ENCODE results near the gene SHISA8. TPM values are rescaled to one million over a fixed set of nuclear protein-coding genes. Genes with fewer than 3 reads are reported as not detected.

The SHISA8 gene
- polyA plus RNA-seq, 12 donors, result 0.13 to 0.40 (median 0.17) TPM; not detected in 9

- DNase-seq, result no peak
Measured at GRCh38 chr22:41915786-41916493, 1.1 kb upstream of the SHISA8 start.

GRCh38 chr22:41914611-41915034 lies 251 bp downstream of the SHISA8 start:
- no peak for DNase-seq

DNA sequence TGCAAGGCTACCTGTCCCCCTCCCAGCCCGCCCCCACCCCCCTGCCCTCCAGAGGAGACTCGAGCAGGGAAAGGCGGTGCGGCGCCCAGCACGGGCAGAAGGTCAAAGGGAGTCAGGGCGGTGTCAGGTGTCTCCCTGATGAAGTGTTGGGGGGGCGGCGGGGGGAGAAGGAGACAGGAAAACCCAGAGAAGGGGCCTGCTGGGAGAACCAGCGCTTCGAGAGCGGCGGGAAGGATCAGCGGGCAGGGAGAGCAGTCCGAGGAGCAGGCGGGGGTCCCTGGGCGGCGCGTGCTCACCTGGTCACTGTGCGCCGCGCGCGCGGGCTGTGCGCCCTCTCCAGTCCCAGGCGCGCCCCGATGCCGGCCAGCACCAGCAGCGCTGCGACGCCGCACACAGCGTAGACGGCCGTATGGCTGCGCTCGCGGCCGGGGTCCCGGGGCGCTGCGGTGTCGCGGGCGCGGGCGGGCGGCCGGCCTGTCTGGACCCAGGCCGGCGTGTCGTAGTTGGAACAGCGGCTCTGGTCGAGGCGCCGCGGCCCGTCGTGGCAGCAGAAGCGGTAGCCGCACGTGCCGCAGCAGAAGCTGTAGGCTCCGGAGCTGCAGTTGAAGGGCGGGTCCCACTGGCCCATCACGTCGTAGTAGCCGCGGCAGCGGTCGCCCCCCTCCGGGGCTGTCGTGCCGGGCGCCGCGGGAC lies 886 bp downstream of the SHISA8 start:
- no peak for DNase-seq

DNA sequence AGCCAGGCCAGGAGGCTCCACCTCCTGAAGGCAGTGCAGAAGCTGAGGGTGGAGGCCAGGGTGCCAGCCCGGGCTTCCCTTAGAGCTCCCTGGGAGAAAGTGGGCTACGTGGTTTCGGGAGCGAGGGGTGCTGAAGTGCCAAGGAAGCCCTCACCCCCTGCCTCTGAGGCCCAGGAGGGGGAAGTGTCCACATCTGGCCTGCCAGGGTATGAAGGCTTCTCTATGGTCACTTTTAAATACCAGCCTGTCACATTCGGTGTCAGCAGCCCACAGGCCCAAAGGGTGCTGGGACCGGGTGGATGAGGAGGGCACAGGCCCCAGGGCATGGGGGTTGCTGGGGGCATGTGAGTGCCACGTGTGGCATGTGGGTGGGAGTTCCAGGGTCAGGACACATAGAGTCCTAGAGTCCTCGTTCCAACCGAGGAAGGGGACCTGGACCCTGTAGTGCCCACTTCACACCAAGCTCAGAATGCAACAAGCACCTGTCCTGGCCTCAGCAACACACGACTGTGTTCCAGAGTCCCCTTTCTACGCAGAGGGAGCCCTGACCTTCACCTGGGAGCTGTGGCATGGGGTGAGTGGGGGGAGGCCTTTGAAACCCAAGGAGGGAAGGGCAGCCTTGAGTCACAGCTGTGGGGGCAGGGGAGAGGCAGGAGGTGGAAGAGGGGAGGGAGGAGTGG lies 1.7 kb downstream of the SHISA8 start:
- DNase-seq, result no peak

DNA sequence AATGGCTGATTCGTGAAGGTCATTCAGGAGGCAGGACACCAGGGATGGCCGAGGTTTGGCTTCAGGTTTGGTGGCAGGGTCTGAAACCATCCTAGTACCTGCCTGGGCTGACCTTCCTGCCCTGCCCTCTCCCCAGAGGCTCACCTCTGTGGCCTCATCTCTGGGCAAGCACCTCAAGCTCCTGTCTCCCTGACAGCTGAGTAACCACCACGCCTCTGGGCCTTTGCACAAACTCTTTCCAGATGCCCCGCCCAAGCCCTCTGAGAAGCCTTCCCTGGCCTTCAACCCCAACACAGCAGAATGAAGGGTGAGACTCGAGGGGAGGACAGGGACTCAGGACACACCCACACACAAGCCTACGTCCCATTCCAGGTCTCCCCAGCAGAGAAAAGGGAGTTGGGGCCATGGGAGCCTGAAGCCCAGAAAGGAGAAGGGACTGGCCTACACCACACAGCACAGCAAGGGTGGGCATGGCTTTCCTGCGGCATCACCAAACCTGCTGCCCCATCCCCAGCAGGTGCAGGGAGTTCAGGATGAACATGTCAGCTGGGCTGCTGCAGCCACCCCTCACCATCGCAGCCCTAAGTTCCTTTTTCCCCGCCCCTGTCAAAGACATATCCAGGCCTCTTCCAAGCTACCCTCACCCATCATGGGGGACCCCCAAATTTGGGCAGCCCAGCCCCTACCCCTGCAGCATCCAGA lies 2.4 kb downstream of the SHISA8 start:
- no peak for DNase-seq

GRCh38 chr22:41911001-41911611 lies 3.8 kb downstream of the SHISA8 start:
- no peak for DNase-seq

DNA sequence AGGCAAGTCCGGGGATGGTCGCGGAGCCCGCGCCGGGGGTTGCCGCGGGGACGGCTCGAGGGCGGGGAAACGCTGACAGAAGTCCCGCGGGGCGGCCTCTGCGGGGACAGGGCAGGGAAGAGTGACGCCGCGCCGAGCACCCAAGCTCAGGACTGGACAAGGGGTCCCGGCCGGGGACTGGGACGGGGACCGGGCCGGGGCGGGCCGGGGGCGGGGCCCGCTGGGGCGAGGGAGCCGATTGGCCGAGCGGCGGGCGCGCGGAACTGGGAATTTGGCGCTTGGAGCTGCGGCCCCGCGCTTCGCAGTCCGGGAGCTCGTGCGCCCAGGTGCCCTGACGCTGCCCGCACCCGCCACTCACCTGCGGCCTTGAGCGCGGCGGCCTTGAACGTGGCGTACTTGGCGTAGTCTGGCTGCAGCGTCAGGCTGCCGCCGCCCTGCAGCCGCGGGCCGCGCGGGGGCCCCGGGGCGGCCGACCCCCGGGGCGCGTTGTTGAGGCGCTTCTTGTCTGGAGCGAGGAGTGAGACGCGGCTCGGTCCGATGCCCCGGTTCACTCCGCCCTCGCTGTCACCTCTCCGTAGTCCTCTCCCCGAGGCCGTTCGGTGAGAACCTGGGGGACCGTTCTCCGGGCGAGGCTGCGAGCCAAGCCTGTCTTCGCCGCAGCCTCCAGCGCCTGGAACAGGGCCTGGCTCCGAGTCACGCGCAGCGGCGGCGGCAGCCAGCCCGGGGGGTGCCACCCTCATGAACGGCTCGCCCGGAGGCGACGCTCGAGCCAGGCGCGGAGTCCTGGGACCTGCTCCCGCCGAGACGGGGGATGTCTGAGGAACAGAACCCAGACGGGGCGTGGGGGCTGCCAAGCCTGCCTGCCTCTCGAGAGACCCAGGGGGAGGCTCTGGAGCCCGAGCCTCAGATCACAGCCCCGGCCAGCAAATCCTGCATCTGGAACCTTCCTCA lies 4.5 kb downstream of the SHISA8 start:
- DNase-seq, result no peak

- no peak for DNase-seq
Measured at GRCh38 chr22:41909310-41910049, 5.4 kb downstream of the SHISA8 start.

DNA sequence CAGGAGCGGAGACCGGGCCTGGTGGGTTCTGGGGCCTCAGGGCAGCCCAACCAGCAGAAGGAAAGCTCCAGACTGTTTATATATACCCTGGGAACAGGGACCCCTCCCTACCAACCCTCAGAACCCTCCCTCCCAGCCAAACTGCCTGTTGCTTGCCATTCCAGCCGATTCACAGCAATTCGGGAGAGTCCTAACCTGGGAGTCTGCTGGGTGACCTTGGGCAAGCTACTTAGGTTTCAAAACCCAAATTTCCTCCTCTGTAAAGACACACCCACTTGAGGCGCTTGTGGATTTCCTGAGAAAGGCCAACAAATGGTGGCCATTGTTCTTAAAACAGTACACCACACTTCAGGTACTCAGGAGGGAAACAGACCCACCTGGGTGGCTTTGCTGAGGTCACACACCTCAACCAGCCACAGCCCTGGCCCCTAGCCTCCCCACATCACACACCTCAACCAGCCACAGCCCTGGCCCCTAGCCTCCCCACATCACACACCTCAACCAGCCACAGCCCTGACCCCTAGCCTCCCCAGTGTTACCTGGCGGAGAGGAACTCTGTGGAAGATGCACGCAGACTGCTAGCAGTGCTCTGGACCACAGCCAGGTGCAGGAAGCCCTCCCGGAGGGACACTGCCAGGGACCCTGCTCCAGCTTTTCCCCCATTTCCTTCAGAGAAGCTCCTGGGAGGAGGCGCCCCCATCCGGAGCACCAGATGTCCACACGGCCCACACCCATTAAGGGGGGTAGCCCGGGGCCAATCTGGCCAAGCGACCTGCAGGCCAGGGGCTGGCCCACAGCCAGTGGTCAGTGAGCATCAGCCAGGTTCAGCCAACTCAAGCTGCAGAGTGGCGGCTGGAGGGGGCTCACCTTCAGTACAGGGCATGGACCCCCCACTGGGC lies 6.2 kb downstream of the SHISA8 start:
- DNase-seq, result no peak

GRCh38 chr22:41907436-41908401 lies 7.2 kb downstream of the SHISA8 start:
- no peak for DNase-seq

DNA sequence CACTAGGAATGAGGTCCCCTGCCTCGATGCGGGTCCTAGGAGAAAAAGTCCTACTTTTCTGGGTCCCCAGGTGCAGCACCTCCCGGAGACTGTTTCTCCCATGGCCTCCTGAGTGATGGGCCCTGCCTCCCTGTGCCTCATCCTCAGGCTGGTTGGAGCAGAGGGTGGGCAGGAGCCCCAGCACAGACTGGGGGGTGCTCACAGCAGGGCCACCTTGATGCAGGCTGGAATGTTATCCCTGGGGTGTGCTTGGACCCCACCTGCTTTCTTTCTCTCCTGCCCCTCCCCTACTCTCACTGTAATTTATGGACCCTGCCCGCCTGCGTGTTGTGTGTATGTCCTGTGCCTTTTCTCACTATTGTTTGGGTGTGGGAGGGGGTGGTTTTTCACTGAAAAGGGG lies 8.1 kb downstream of the SHISA8 start:
- no peak for DNase-seq

DNA sequence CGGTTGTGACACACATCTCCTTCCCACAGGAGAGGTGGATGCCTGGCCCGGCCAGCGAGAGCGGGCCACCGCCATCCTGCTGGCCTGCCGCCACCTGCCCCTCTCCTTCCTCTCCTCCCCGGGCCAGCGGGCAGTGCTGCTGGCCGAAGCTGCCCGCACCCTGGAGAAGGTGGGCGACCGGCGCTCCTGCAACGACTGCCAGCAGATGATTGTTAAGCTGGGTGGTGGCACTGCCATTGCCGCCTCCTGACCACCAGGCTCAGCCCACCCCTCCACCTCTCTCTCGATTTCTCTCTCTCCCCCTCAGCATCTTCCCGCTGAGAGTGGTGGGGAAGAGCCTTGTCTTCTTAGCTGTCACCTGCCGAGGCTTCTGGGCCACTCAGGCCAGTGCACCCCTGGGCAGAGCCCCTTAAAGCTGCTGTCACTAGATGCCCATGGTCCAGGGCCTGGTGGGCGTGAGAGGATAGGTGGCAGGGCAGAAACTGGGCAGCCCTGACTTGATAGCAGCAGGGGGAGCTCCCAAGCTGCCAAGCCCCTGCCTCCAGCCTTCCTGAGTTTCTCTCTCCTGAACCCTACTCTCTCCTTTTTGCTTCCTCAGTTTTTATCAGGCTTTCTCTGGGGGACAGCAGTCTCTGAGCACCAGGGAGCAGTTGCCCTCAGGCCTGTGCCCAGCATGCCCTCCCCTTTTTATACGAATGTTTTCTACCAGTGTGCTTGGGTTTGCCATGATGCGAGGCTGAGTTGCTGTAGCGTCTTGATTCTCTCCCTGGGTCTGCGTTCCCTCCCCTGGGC lies 9.3 kb downstream of the SHISA8 start:
- DNase-seq, result no peak

DNA sequence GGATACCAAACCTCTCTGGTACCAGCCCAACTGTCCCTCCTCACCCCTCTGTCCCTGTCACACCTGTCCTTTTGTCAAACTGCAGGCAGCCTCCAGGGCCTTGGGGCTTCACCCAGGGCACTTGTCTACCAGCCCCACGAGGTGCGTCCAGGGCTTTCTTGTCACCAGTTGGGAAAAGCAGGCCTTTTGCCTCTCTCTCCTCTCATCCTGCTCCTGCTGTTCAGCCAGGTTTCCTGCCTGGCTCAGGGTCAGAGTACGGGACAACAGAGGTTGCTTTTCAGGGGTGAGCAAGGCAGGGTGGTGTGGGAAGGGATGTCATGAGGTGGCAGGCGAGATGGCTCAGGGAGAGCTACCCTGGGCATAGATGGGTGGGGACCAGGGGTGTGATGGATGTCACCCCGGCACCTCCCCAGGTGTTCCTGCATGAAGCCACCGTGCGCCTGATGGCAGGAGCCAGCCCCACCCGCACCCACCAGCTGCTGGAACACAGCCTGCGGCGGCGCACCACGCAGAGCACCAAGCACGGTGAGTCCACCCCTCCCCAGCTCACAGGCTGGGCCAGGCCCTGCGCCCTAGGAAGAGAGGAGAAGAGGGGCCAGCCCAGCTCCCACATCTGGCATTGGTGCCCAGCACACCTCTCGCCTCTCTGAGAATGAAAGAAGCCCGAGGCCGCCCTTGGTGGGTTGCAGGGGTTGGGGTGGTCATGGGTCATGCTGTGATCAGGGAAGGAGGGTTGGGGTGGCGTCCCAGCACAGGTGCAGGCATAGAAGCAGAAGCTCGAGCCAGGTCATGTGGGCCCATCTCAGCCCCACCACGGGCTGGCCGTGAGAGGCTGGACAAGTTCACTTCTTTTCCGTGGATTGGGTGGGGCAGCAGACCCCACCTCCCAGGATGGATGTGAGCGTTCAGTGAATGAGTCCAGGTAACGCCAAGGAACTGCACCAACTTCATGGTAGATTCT lies 10.1 kb downstream of the SHISA8 start:
- DNase-seq, result no peak

GRCh38 chr22:41902932-41903421 lies 11.9 kb downstream of the SHISA8 start:
- no peak for DNase-seq

DNA sequence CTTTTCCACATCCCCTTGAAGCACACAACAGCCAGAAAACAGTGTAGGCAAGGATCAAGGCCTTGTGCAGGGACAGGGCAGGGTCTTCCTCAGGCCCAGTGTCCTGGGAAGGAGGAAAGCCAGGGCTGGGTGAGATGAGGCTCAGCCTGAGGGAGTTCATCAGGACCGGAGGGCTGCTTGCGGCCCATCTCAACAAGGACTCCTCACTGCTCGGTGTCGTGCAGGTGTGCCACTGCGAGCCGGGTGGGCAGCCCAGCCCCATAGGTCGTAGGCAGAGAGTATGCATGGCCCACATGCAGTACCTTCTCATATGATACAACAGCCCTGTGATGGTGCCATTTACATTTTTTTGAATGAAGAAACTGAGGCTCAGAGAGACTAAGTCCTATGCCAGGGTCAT lies 12.9 kb downstream of the SHISA8 start:
- no peak for DNase-seq

Data from muscle of arm (tissue), 12 donors.